NCI-H2171 treated with DMSO at 0.1 percent for 48 hours (cell line): ENCODE results near the gene MATN4.
"Not testable (repeated sequence)": the region's sequence is repeated elsewhere in the genome, so short reads cannot be mapped to it uniquely, and the experiment has no call there.

Experiments used
- DNase-seq: peaks from one replicate; lab custom pipeline; 2025; lab: John Stamatoyannopoulos, UW

MATN4 gene, protein sequence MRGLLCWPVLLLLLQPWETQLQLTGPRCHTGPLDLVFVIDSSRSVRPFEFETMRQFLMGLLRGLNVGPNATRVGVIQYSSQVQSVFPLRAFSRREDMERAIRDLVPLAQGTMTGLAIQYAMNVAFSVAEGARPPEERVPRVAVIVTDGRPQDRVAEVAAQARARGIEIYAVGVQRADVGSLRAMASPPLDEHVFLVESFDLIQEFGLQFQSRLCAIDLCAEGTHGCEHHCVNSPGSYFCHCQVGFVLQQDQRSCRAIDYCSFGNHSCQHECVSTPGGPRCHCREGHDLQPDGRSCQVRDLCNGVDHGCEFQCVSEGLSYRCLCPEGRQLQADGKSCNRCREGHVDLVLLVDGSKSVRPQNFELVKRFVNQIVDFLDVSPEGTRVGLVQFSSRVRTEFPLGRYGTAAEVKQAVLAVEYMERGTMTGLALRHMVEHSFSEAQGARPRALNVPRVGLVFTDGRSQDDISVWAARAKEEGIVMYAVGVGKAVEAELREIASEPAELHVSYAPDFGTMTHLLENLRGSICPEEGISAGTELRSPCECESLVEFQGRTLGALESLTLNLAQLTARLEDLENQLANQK

DNA sequence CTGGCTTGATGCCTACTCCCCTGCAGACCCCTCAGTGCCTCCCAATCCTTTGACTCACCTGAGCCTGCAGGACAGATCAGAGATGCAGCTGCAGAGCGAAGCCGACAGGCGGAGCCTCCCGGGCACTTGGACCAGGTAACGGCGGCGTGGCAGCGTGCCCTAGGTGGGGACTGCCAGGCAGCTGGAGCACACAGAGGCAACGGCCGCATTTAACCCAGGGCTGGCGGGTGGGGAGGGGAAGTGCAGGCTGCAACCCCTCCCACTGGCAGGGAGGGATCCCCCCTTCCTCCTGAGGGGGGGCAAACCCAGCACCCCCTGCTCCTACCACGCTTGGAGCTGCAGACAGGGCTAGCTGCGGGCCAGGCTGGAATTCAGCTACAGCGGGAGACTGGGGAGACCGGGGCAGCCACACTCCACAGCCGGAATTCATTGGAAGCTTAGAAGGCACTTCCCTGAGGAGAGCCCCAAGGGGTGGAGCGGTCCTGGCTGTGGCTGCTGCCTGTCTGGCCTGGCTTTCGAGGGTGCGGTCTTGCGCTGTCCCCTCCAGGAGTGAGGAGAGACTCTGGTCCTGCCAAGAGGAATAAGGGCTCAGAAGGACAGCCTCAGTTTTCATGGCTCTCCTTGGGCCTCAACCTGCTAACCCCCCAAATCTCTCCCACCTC lies at the start of gene MATN4:
MATN4 (minus strand) TSS at position 183 of the 662 bp plus-strand sequence. CDS start 2,717 bp downstream, outside the sequence.
- DNase-seq = no peak

DNA sequence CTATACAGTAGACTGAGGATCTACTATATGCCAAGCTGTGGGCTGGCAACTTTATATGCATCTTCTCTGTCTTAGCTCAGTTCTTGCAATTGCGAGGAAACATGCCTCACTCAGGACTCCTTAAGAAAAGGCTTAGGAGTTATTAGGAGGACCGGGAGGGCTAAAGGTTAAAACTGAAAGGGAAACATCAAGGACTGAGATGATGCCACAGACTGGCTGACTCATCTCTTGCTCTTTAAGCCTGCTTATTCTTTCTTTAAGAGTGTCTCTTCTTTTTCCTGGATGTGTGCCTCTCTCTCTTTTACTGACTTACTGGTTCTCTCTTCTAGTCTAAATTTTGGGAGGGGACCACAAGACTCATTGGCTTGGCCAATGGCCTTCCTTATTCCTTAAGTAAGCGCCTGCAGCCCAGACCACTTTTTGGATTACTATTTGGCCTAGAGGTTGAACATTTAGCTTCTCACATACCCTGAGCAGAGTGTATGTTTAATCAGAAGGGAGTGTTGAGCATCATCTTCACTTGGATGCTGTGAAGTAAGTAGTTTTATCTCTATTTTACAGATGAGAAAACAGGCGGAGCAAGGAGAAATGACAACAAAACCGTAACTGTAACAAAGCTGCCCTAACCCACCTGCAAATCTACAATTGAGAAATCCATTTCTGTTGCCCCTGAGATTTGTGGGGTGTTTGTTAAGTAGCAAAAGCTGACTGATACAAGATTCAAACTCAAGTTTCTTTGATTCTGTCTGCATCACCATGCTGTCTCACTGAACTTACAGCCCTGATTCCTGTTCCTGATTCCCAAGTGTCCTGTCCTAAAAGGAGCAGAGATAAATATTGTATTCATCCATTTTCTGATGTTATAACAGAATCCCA lies 47.3 kb upstream of the MATN4 start:
- DNase-seq = no peak

DNA sequence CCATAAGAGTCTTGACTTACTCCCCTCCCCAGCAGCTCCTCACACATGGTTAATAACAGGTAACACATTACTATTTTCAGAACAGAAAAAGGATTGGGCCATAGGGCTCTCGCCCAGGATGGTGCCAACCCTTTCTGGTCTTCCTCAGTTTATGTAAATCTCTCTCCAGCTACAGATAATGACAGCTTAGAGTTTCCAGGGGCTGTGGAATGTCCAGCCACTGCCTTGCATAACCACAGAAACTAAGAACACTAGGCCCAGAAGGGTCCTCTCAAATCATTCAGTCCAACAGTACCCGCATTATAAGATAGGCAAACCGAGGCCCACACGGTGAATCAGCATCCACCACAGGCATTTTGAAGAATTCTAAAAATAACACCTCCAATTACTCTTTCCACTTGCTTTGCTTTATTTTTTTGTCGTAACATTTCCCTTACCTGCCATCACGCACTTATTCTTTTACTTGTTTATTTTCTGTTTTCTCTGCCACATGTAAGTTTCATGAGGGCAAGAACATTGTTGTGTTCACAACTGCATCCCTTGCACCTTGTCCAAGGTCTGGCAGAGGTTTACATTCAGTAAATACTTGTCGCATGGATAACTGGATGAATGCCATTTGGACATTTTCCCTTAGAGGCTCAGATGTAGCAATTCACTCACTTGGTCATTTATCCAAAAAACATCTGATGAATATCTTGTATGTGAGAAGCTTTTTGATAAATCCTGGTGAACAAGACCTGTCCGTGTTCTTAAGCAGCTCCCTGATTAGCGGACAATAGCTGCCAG lies 46.5 kb upstream of the MATN4 start:
- DNase-seq = no peak

DNA sequence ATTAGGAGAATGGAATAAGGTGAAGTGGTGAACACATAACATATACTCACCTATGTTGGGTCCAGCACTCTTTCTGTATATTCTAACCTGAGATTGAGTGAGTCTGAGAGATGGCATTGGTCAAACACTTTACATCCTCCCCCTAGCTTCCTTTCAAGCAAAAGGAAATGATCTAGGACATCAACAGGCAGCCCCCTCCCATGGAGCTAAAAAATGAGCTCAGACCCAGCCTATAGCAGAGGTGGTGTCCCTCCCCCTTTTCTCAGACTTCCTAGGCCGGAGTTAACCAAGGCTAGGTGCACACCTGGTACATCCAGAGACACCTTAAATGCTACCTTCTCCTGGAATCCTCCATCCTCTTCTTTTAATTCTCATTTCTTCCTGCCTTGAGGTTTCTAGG lies 45.6 kb upstream of the MATN4 start:
- no peak for DNase-seq

DNA sequence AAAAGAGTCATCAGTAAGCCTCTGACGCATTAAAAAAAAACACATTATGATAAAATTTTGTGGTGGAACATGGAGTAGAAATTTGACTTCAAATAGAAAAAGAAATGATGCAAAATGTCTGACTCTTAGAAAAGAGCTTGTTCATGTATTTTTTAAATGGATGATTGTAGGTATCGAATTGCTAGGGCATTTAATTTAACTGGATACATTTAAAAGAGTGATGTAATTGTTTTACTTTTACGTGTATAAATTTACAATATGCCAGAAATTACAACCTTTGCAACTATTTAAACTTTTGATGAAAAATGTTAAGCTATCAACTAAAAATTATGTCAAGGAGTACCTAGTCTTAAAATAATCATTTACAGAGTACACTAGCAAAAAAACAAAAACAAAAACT lies 44.6 kb upstream of the MATN4 start:
- no peak for DNase-seq

DNA sequence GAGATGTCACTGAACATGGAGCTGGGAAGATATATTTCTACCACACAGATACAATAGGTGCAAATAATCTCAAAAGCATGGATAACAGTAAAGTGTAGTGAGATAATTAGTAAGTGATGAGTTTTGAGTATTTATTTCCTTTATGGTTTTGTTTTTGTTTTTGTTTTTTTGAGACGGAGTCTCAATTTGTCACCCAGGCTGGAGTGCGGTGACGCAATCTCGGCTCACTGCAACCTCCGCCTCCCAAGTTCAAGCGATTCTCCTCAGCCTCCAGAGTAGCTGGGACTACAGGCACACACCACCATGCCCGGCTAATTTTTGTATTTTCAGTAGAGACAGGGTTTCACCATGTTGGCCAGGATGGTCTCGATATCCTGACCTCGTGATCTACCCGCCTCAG lies 42.7 kb upstream of the MATN4 start:
- not testable (repeated sequence) for DNase-seq

DNA sequence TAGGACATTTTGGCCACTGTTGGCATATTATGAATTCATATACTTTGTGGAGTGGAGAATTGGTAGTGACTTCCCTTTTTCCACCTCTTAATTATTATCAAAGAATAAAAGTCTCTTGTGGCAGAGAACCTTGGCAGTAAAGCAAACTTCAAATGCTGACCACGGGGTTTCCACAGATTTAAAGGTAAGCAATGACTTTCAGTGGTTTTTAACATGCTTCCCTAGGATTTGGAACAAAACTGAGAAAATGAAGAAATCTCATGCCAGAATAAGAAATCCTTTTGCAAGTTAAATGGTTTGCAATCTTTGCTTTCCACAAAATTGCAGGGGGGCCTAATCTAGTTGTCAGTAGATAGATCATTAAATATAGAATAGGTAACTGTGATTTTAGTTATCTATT lies 42.1 kb upstream of the MATN4 start:
- no peak for DNase-seq

DNA sequence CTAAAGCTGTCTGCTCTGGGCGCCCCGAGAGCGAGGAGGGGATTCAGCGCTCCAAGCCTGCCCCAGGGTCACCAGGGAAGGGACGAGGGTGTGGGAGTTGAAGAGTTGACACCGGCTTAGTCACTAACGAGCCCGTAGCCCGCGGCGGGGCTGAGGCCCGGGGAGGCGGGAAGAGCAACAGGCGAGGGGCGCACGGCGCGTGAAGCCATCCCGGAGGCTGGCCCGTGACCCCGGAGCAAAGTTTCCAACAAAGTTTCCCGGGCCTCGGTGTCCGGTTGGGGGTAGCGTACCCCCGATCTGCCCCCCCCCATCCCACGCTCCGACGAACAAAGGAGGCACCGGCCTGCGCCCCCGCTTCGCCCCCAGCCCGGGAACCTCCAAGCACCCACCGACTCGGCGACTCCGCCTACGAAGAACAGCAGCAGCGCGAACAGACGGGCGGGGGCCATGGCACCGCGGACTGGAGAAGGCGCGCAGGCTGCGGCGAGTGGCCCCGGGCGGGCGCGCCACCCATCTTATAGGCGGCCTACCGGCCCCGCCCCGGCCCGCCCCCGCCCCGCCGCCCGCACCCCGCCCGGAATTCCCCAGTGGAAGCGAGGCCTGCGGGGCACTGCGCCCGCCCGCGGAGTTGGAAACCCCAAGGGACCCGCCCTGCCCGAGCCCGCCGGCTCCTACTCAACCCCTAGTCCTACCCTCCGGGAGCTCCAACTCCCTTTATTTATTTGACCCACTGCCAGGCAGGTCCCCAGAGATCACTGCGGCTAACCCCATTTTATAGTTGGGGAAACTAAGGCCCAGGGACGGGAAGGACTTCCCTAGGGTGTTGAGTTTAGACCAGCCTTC lies 40.1 kb upstream of the MATN4 start, which contains the start of gene SDC4:
SDC4 (minus strand) TSS at position 489 of the 843 bp plus-strand sequence; CDS start at position 449, 40 bp downstream.
- DNase-seq = peak; percentile 64

DNA sequence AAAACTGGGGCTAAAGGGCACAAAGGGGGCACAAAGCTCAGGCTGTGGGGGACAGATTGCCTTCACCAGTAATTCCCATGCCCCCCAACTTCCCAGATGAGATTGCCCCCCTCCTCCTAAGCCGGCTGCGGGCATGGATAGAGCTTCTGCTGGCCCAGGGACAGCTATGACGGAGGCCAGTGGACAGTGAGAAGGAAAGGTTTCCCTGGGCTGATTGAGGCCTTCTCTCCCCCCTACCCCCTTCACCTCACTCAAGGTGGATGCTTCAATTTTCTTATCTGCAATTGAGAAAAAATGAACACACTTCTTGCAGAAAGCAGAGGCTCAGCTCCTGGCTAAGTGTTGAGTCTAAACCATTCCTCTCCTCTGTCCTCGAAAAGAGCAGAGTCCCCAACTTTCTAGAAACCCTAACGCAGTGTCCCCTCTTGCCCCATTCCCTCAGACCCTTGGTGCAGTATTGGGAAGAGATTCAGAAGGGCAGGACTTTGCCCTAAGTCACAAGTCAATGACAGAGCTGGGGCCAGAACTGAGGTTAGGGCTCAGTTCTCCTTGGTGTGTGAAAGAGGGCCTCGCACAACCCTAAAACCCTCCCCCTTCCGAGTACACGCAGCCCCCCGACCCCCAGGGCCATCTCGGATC lies 39.3 kb upstream of the MATN4 start:
- DNase-seq = no peak

DNA sequence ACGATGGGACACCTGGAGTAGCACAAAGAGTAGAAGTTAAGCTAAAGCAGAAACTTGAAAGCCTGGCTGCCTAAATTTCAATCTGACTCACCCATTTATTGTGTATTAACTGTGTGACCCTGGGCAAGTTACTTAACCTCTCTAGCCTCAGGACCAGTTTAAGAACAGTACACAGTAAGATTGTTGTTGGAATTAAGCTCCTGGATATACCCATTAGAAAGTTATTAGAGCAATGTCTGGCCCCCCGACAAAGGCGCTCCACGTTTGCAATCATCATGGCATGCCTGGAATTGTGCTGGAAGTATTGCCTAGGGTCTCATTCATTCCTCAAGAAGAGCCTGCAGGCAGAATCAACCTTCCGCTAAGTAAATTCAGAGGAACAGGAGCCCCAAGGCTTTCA lies 38.8 kb upstream of the MATN4 start:
- DNase-seq = no peak

DNA sequence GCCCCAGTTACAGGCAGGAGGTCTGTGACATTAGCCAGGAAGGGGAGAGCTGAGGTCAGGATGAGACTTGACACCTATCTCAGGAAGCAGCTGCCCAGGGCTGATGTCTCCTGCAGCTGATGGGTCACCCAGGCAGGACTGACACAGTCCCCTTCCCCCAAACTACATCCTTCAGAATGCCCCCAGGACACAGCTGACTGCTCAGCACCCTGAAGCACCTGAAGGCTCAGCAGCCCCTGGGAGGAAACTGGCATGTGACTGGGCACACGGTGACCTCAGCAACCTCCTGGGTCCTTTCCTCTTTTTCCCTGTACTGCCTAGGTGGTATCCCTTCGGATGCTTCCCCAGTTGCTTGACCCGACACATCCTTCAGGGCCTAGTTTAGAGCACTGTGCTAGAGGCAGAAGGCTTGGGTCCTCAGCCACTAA lies 38.2 kb upstream of the MATN4 start:
- DNase-seq = no peak

DNA sequence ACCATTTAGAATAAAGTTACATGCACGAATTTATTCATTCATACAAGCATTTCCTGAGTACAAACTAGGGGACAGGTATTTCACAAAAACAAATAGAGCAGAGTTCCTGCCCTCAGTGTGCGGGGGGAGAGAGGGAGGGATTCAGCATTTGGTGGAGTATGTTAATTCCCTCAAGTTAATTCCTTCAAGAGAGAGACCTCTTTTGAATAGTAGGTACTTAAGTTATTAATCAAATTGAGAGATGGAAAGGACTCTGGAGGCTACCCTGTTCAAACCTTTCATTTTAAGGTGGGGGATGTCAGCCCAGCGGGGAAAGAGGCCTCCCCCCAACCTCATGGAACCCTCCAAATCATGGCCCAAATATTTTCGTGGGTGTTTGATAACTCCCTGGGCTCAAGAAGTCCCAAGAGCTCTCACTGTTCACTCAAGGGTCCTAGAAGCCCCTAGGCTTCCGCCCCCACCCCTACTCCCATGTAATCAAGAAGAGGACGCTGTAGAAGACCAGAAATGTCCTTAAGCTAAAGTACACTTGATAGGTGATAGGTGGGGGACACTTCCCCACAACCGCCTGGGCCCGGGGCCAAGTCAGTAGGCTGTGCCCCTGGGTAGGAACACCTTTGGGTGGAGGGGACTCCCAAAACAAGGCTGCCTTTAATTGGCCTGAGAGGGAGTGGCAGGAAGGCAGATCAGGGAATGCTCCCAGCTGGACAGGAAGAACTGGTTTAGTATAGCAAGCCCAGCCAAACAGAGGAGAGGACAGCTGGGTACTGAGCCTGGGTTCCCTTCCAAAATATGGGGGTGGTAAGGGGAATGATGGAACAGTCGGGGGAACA lies 37.2 kb upstream of the MATN4 start:
- DNase-seq = no peak

DNA sequence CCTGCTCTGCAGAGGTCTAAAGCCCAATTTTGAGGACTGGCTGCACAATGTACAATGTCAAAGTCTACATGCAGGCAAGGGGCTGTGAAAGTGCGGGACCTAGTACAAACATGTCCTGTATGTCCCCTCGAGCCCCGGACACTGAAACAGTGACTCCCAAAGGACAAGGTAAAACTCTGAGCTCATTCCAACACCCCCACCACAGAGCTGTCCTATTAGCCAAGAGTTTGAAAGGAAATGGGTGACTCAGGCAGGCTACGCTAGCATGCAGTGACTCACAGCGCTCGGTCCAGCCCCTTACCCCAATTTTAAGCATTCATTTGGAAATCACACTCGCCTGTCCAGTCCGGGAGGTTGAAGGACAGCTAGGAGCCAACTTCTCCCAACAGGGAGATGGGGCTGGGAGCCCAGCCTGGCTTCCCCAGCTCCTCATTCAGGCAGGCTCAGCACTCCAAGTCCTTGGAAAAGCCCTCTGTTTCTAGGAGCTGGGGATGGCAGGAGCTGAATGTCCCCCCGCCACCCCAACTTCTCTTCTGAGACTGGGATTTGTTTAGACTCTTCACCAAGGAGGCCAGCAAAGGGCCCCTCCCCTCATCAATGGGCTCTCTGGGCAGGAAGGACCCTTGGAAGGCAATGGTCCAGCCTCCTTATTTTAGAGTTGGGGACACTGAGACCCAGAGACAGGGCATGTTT lies 36.2 kb upstream of the MATN4 start:
- no peak for DNase-seq

DNA sequence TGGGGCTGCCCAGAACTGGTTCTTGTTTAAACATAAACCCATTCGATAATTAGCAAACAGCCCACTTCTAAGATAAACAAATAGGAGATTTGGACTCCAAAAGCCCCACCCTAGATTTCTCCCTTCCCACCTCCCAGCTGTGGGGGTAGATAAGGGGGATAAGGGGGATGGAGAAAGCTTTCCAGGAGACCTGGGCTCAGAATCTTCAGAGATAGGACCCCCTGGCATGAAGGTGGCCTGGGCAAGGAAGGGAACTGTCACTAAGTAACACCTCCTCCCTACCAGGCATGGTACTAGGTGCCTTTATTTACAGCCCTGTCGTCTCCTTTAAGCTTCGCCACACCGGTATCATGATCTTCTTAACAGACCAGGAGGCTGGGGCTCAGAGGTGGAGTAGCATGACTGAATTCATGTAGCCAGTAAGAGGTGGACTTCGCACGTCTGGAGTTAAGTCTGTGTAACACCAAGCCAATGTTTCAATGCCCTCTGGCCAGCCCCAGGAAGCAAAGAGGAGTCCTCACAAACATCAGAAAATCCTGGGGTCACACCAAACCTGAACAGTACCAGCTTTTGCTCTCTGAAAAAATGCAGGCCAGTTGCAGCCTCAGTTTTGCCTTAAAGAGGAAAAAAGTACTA lies 35.6 kb upstream of the MATN4 start:
- no peak for DNase-seq

DNA sequence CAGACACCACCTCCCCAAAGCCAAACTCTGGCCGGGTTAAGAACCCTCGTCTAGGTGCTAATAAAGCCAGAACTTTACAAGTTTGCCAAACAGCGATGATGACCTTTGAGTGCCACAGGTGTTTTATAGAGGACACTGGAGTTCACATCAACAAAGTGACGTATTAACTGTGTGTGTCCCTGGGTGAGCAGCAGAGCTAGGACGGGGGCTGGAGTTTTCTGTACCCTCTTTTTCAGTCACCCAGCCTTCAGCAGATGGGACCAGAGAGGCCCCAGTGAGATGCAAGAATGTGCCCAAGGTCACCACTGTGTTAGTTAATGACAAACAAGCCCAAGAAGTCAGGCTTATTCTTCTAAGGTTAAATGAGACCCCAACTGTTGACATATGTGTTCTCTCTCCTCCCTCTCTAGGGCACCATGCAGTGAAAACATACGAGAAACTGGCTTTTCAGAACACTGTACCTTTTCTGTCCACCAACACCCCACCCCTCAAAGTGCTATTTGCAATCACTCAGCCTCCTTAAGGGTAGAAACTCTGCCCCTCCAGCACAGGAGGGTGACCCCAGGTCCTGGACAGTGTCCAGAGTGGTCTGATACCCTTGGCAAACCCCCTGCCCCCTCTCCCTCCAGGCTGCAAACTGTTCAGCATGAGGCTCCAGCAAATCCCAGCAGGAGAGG lies 34.9 kb upstream of the MATN4 start:
- no peak for DNase-seq

DNA sequence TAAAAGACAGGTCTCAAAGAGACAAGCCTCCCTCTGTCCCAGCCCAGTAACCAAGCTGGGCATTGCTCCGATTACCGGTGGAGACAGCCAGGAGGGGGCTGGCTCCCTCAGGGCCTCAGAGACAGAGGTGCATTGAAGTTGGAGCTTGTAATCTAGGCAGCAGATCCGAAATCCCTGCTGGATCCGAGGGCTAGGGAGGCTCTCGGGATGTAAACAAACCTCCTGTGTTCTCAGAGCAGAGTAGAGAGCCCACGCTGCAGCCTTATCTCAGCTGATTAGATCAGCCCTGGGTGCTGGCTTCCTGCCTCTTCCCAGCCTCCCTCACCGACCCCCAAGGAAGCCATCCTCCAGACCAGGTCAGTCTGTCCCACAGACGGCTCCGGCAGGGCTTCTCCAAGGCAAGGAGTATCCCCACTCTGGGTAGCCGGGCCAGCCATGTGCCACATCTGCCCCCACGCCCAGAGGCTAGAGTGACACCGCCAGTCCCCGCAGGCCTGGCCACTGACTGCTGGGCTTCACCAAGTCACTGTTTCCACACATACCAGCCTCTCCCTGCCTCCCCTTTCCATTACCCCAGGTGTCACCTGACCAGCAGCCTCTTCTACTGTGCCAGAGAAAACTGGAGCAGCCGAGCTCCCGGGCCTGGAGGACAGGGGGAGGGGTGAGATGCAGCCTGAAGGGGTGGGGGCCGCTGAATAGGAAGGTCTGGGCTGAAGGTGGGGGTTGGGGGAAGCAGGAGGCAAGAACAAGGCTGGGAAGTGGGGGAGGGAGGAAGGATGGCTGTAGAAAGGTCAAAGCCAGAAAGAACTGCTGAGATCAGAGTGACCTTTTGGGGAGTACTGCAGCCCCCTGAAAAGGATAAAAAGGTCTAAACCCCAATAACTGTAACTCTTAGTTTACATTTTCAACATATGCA lies 34.1 kb upstream of the MATN4 start:
- DNase-seq = no peak
